Measurements from ENCODE around the gene AGO3.

The AGO3 gene

DNA sequence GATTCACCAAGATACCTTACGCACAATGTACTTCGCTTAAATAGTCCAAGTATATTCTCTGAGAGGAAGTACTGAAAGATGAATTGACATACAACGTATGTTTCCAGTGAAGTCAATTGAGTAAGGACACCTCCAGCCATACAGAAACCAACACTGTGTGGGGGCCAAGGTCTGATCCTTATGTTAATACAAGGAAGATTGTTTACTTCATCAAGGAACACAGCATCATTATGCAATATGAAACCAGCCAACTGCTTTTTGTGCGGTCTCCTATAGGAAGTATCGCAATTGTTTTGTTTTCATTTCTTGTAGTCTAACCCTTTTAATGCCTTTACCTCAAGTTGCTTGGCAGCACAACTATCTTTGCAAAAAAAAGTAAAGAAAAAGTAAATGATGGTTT lies 124.8 kb downstream of the AGO3 start:
- TF ChIP-seq, protein P1, sequence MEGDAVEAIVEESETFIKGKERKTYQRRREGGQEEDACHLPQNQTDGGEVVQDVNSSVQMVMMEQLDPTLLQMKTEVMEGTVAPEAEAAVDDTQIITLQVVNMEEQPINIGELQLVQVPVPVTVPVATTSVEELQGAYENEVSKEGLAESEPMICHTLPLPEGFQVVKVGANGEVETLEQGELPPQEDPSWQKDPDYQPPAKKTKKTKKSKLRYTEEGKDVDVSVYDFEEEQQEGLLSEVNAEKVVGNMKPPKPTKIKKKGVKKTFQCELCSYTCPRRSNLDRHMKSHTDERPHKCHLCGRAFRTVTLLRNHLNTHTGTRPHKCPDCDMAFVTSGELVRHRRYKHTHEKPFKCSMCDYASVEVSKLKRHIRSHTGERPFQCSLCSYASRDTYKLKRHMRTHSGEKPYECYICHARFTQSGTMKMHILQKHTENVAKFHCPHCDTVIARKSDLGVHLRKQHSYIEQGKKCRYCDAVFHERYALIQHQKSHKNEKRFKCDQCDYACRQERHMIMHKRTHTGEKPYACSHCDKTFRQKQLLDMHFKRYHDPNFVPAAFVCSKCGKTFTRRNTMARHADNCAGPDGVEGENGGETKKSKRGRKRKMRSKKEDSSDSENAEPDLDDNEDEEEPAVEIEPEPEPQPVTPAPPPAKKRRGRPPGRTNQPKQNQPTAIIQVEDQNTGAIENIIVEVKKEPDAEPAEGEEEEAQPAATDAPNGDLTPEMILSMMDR (IDR thresholded peaks at IDR 0.05): no peak

DNA sequence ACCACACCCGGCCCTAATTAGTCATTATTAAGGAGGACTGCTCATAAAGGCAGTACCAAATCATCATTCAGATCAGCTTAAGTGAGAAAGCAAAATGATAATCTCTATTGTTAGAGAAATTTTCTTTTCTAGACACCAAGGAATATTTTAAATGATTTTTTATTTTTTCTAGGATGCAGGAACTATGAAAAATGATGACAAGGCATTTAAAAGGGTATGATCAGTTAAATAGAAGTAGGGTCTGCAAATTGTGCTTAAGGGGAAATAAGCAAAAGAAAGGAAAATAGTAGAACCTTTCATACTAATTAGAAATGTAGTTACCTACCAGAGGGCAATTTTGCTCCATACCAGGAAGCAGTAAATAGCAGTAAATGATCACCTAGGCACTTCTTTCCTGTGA lies 131.4 kb downstream of the AGO3 start:
- TF ChIP-seq, protein P1 (IDR thresholded peaks at IDR 0.05): no peak

DNA sequence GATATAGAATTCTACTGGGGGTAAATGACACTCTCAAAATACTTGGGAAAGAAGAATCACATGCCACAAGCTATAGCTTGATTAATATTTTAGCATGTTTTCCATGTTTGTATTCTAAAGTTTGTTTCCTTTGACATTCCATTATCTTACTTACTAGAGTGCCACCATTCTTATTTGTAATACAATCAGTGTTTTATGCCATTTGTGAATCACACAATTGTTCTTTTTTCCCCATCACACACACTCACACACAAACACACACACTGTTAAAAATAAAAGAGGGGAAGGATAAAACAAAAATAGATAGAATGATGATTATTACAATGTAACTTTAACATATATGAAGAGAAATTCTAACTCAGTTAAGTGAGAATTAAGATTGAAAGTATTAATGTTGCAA lies 137.0 kb downstream of the AGO3 start:
- TF ChIP-seq, protein P1 (IDR thresholded peaks at IDR 0.05): no peak

DNA sequence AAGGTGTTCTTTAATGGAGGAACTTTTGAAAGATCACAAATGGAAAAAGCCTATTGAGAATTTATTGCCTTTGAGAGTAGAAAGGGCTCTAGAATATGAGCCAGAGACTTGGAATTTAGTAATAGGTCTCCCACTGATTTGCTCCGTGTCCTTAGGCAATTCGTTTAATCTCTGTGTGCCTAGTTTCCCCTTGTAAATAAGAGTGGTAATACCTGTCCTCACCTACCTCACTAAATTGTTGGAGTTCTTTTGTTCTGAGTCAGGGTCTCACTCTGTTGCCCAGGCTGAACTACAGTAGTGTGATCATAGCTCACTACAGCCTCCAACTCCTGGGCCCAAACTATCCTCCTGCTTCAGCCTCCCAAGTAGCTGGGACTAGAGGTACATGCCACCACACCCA lies 138.0 kb downstream of the AGO3 start:
- TF ChIP-seq, protein P1 (IDR thresholded peaks at IDR 0.05): no peak

DNA sequence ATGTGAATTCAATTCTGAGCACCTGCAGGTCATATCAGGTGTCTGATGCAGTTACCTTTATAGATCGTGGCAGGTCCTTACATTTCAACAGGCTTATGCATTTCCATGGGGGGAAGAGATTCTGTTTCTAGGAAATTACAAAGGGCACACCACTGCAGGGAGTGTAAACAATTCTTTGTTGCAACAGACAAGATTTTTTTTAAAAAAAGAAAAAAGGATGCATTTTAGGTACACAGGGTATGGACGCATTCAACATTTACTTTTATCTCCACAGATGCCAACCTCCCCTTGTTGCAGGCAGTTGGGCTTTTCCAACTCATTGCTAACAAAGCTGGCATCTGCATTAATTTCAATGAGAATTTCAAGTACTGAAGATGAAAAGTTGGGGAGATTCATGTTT lies 139.4 kb downstream of the AGO3 start:
- TF ChIP-seq, protein P1 (IDR thresholded peaks at IDR 0.05): no peak

DNA sequence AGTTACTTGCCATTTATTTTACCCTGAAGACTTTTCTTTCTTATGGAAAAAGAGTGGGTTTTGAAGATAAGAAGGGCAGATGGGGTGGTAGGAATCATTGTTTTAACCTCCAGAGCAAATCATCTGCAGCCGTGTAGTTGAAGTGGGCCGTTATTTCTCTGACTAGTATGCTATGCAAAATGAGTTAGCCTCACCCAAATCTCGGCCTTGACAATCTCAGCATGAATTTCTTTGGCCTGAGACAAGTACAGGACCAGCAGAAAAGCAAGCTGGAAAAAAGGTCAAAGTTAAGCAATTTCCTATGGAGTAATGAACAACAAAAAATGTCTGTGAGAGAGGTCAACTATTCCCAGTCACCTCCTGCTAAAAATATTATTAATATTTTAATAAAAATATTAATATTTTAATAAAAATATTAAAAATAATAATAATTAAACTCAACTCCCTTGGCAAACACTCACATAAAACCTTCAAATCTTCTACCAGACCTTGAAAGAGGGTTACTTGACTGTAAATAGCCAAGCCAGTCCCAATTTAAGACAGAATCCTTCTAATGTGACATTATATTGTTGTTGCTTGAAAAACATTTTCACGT lies 146.2 kb downstream of the AGO3 start:
- TF ChIP-seq, protein P1 (IDR thresholded peaks at IDR 0.05): no peak

DNA sequence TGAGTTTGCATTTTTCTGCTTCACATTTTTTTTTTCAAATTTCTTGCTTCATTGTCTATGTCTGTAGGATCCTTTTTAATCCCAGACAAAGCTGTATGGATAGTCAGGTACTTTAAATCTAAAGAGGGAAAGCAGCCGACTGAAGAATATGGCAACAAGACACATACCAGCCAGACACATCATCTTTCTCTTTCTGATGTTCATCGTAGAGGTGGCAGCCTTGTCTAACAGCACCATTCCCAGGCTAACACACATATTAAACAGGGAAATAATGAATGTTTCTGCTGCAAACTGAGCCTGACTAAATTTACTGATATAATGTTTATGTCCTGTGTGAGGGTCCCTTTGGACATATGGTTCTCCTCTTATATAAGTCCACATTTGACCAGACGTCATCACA lies 149.3 kb downstream of the AGO3 start:
- TF ChIP-seq, protein P1 (IDR thresholded peaks at IDR 0.05): no peak

DNA sequence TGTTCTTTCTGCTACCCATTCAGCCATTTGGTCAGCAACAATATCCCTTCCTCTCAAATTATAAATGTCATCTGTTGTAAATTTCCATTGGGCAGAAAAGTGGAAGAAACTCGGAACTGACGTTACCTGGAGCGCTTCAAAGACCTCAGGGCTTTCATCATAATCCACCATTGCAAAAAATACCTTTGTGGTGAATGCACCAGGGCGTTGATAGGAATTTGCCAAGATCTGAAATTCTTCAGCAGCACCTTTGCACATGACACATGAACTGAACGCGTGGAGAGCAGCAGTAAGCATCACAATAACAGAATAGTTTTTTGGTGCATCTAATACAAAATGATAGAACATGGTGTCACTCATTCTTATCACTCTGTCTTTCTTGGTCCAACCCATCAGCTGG lies 149.9 kb downstream of the AGO3 start:
- TF ChIP-seq, protein P1 (IDR thresholded peaks at IDR 0.05): no peak

All from LNCAP (cell line).